GM23338 (cell line): ENCODE data around the gene ELANE. TPM values are rescaled to one million over a fixed set of nuclear protein-coding genes. Genes with fewer than 3 reads are reported as not detected.

ENCODE experiments used
- ATAC-seq: fragments of 200-7000 bp; cut with Tn5 transposase; 3 replicates; pipeline ENCODE4 v1.9.1; 2020
- DNase-seq: peaks from one replicate; pipeline ENCODE4 v3.0.0-alpha.2; 2015; ENCODE audit warnings: low spot score
- H2AFZ ChIP-seq: fragments of 200-600 bp; sonication (generic); 2 replicates; pipeline ENCODE4 v1.8.0; 2016; ENCODE audit warnings: antibody characterized with exemption, mild to moderate bottlenecking, moderate library complexity
- H3F3A ChIP-seq: fragments of 200-600 bp; sonication (generic); replicated peaks from 2 replicates; pipeline ENCODE4 v1.8.0; 2017; ENCODE audit warnings: antibody characterized with exemption, mixed run types, low read depth
- H3K27ac ChIP-seq: fragments of 200-600 bp; sonication (generic); 2 replicates; pipeline ENCODE4 v1.6.1; 2016; ENCODE audit warnings: low read depth
- H3K27me3 ChIP-seq: fragments of 200-600 bp; sonication (generic); 2 replicates; pipeline ENCODE4 v1.8.0; 2016; ENCODE audit warnings: mild to moderate bottlenecking, mixed run types, moderate library complexity; ENCODE audit not compliant: insufficient read depth
- H3K36me3 ChIP-seq: fragments of 200-600 bp; sonication (generic); 2 replicates; pipeline ENCODE4 v1.8.0; 2016; ENCODE audit warnings: mild to moderate bottlenecking; ENCODE audit not compliant: insufficient read depth
- H3K4me1 ChIP-seq: fragments of 200-600 bp; sonication (generic); 2 replicates; pipeline ENCODE4 v1.8.0; 2016; ENCODE audit warnings: mild to moderate bottlenecking, moderate library complexity; ENCODE audit not compliant: insufficient read depth
- H3K4me2 ChIP-seq: fragments of 200-600 bp; sonication (generic); 2 replicates; pipeline ENCODE4 v1.7.1; 2017; ENCODE audit warnings: mixed run types
- H3K4me3 ChIP-seq: fragments of 200-600 bp; sonication (generic); 2 replicates; pipeline ENCODE4 v1.6.1; 2016; ENCODE audit warnings: mixed run types
- H3K79me2 ChIP-seq: fragments of 200-600 bp; sonication (generic); replicated peaks from 2 replicates; pipeline ENCODE4 v1.8.0; 2017; ENCODE audit warnings: mild to moderate bottlenecking; ENCODE audit not compliant: insufficient read depth
- H3K9me2 ChIP-seq: fragments of 200-600 bp; sonication (generic); 2 replicates; pipeline ENCODE4 v1.8.0; 2017; ENCODE audit not compliant: insufficient read depth
- H4K20me1 ChIP-seq: fragments of 200-600 bp; sonication (generic); replicated peaks from 2 replicates; pipeline ENCODE4 v1.8.0; 2017; ENCODE audit warnings: mild to moderate bottlenecking; ENCODE audit not compliant: insufficient read depth
- H3K27ac Mint-ChIP-seq: 2 replicates; pipeline ENCODE4 v1.8.0; 2020; ENCODE audit warnings: inconsistent platforms, mild to moderate bottlenecking, moderate library complexity, mixed read lengths
- H3K27me3 Mint-ChIP-seq: 3 replicates; pipeline ENCODE4 v1.8.0; 2022; ENCODE audit warnings: low read depth, mild to moderate bottlenecking, moderate library complexity, mixed read lengths, inconsistent platforms; ENCODE audit not compliant: insufficient read depth, poor library complexity
- H3K36me3 Mint-ChIP-seq: 3 replicates; pipeline ENCODE4 v1.8.0; 2021; ENCODE audit warnings: low read depth, mild to moderate bottlenecking, inconsistent platforms, moderate library complexity, mixed read lengths
- H3K4me1 Mint-ChIP-seq: 3 replicates; pipeline ENCODE4 v1.8.0; 2020; ENCODE audit warnings: mild to moderate bottlenecking, inconsistent platforms, mixed read lengths
- H3K4me3 Mint-ChIP-seq: 3 replicates; pipeline ENCODE4 v1.8.0; 2021; ENCODE audit warnings: moderate library complexity, mild to moderate bottlenecking, inconsistent platforms, mixed read lengths
- H3K9me3 Mint-ChIP-seq: 3 replicates; pipeline ENCODE4 v1.8.0; 2020; ENCODE audit warnings: moderate library complexity, mild to moderate bottlenecking, inconsistent platforms, mixed read lengths
- CREB1 ChIP-seq: fragments of 250-450 bp; sonication (Bioruptor Pico); IDR thresholded peaks from 2 replicates; pipeline ENCODE4 v1.5.0; 2020; ENCODE audit warnings: low read depth, mild to moderate bottlenecking, moderate library complexity
- EZH2 ChIP-seq: fragments of 200-600 bp; sonication (generic); IDR thresholded peaks from one replicate; pipeline ENCODE4 v1.8.0; 2017; ENCODE audit warnings: antibody characterized with exemption, mild to moderate bottlenecking, low read depth; ENCODE audit not compliant: unreplicated experiment
- POLR2AphosphoS5 ChIP-seq: IDR thresholded peaks from 2 replicates; pipeline ENCODE4 v1.6.1; 2016; ENCODE audit warnings: antibody characterized with exemption, low read depth
- REST ChIP-seq: IDR thresholded peaks from one replicate; pipeline ENCODE4 v1.6.1; 2018; ENCODE audit warnings: antibody characterized with exemption; ENCODE audit not compliant: unreplicated experiment
- ZNF331 ChIP-seq: fragments of 250-450 bp; sonication (Bioruptor Pico); IDR thresholded peaks from 2 replicates; pipeline ENCODE4 v1.5.0; 2020; ENCODE audit warnings: low read depth, mild to moderate bottlenecking, moderate library complexity
- ZNF462 ChIP-seq: fragments of 250-450 bp; sonication (Bioruptor Pico); IDR thresholded peaks from 2 replicates; pipeline ENCODE4 v1.5.0; 2020; ENCODE audit warnings: mild to moderate bottlenecking, moderate library complexity
- polyA plus RNA-seq: library from polyadenylated mRNA; unstranded; fragments of >200 nt; fragmentation: Nextera tagmentation; extraction: Ambion mirVana; gene quantifications from 2 replicates; pipeline ENCODE4 v1.2.1, GENCODE V29; 2016
- total RNA-seq: library from RNA; depleted of rRNA; stranded (reverse); fragments of >200 nt; shearing (Covaris generic); gene quantifications from 2 replicates; pipeline ENCODE4 v1.2.3, GENCODE V29; 2014

Gene ELANE
- total and polyA plus RNA-seq, 2 experiments from 2014 or later, result not detected

- Histone ChIP-seq H3K27me3 (peaks cover 27% of the 10 kb centered on the region), H3K9me2 (no peaks in the 10 kb centered on the region), H3K4me2 (no peak overlapping the region), H3K4me3 (no peak overlapping the region), H3K4me1 (no peaks in the 10 kb centered on the region), H3K27ac (no peak overlapping the region), H2AFZ (no peak overlapping the region), H3K79me2 (no peaks in the 10 kb centered on the region), H3K36me3 (no peaks in the 10 kb centered on the region), H3F3A (peaks cover 7% of the 10 kb centered on the region; the same call in 1 of the 2 replicates), H4K20me1 (no peaks in the 10 kb centered on the region)
- no peak for DNase-seq
- TF ChIP-seq EZH2 (no peak), ZNF331 (CRISPR knock-in tag) (no peak), ZNF462 (CRISPR knock-in tag) (no peak)
- ATAC-seq, result no peak
- Mint-ChIP-seq H3K27me3 (peaks cover 33% of the 10 kb centered on the region), H3K36me3 (no peaks in the 10 kb centered on the region; the same call in 2 of the 3 replicates), H3K27ac (no peak overlapping the region), H3K4me3 (no peak overlapping the region; the same call in 2 of the 3 replicates), H3K9me3 (peaks cover 4% of the 10 kb centered on the region; the same call in 2 of the 3 replicates), H3K4me1 (peaks cover 2% of the 10 kb centered on the region; the same call in 1 of the 3 replicates)
These were observed 6.2 kb upstream of the ELANE start for GRCh38 chr19:845707-846521.

- ATAC-seq (no peak), DNase-seq (no peak)
- Histone ChIP-seq H3K36me3 (no peaks in the 10 kb centered on the region), H3K4me2 (no peak overlapping the region), H3K79me2 (no peaks in the 10 kb centered on the region), H3K27me3 (peaks cover 12% of the 10 kb centered on the region), H2AFZ (no peak overlapping the region), H3K27ac (no peak overlapping the region), H3K4me1 (no peaks in the 10 kb centered on the region), H3K9me2 (no peaks in the 10 kb centered on the region), H4K20me1 (no peaks in the 10 kb centered on the region; the same call in 1 of the 2 replicates), H3K4me3 (no peak overlapping the region), H3F3A (peaks cover 4% of the 10 kb centered on the region; the same call in 1 of the 2 replicates)
- H3K27ac Mint-ChIP-seq, result no peak overlapping the region
- H3K4me3 Mint-ChIP-seq, result no peak overlapping the region
- peaks cover 12% of the 10 kb centered on the region for H3K27me3 Mint-ChIP-seq
- no peak for TF ChIP-seq REST
- no peak for TF ChIP-seq CREB1 (CRISPR knock-in tag)
- TF ChIP-seq EZH2, result no peak
- no peak for TF ChIP-seq POLR2AphosphoS5
- peaks cover 2% of the 10 kb centered on the region; the same call in 1 of the 3 replicates for H3K4me1 Mint-ChIP-seq
- no peaks in the 10 kb centered on the region for H3K9me3 Mint-ChIP-seq
- no peaks in the 10 kb centered on the region for H3K36me3 Mint-ChIP-seq
These were observed 3.6 kb upstream of the ELANE start for GRCh38 chr19:848386-848921.
